SKM-1 treated with dmso at 0.1 percent for 144 hours (cell line): ENCODE data around the gene PRKCA.
A peak's percentile ranks its signal among the peaks of the same experiment; 100 is the strongest.
"Not testable (repeated sequence)": the region's sequence is repeated elsewhere in the genome, so short reads cannot be mapped to it uniquely, and the experiment has no call there.

Experiments
- DNase-seq: peaks from one replicate; lab custom pipeline; 2025; ENCODE audit not compliant: unreplicated experiment; lab: John Stamatoyannopoulos, UW

Gene PRKCA

DNA sequence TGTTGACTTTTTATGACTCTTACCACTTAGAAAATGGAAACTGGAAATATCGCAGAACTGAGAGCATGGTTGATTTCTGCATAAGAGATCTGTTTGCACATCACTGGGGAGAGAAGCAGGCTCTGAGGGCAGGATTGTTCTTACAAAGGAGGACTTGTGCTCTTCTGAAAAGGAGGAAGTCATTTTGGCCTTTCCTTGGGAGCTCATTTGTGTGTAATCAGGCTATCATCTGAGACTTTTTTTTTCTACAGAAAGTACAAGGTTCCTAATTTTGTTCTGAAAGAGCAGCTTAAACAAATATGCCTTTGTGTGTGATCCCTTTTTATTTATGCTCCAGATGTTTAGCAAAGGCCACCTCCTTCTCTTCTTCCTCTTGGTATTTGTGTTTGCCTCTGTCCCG, 386.8 kb downstream of the PRKCA start:
- DNase-seq, result no peak

DNA sequence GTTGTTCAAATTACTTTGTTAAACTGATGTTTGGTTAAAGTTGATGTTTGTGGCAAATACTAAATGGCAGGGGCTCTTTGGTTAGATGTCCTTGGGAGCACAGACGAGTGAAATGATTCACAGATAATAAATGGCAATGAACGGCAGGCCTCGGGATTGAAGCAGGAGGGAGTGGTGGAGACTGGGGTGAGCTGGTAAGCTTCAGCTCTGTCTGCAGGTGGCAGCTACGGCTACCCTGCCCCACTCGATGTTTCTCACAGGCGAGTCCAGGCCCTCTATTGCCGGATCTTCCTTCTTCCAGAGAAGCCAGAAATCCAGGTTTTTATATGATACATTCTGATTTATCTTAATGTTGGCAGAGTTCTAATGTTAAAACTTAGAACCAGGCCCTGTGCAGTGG, 387.8 kb downstream of the PRKCA start:
- DNase-seq, result no peak

DNA sequence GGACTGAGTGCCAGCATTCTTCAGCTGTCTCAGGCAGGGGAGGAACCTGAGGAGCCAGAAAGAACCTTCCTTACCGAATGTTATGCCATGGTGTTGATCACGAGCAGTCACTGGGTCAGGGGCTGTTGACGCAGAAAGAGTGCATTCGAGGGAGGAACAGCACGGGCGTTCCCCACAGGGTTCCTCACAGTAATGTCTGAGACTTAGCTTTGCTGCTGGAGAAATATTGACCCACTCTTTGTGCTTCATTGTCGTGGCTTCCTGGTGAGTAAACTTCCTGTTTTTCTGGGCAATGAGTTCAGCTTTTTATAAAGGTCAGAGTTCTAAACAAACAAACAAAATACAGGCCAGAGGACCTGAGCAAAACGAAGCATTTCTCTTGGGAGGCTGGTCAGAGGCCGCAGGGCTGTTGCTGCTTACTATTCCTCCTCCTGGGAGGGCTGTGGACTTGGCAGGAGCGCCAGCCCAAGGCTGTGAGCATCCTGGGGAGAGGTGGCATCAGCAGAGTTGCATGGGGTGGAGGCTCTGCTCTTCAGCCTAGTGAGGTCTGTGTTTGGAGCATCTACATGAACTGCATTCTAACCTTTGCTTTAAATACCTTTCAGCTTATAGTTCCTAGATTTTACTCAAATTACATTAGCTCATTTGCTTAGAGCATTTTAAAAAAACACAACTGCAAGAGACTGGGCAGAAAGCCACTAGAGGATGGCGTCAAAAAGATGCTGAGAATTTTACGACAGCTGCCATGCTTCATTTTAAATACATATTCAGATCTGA, 389.4 kb downstream of the PRKCA start:
- DNase-seq, result no peak

DNA sequence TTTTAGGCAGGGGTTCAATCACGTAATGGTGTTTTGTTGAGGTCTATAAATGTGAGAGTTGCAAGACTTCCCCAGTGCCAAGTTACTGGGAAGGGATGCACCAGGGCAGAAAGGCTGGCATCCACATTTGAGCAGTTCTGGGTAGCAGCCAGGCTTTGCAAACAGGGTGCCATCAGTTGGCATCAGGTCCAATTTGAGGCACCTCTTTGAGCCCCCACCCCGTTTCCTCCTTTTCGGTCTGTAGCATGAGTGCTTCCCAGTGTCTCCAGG, 389.9 kb downstream of the PRKCA start:
- DNase-seq, result no peak

DNA sequence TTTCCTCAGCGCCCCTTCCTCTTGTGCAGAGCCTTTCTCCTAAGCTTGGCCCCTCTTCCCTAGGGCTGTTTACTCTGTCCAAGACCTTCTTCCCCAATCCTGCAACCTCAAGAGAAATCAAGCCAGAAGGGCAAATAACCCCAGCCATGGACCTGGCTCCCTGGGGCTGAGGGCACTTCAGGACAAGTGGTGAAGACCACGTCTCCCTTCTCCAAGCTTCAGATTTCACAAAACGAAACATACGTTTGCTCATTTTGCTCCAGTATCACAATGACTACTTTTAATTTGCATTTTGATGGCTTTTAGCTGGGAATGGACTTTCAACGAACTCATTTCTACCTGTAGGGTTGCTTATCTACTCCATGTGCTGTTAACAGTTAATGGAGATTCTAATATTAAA, 392.7 kb downstream of the PRKCA start:
- no peak for DNase-seq

DNA sequence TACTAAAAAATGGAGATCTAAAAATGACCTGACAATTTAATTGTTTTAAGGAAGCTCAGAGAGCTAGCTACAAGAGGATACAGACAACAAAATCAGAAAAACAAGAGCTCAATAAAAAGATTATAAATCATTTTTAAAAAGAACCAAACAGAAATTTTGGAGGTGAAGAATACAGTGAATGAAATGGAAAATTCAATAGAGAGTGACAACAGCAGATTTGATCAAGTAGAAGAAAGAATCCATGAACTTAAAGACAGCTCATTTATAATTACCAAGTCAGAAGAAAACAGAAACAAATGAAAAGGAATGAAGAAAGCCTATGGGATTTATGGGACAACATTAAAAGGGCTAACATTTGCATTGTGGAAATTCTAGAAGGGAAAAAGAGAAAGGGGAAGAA, 395.9 kb downstream of the PRKCA start:
- no peak for DNase-seq

DNA sequence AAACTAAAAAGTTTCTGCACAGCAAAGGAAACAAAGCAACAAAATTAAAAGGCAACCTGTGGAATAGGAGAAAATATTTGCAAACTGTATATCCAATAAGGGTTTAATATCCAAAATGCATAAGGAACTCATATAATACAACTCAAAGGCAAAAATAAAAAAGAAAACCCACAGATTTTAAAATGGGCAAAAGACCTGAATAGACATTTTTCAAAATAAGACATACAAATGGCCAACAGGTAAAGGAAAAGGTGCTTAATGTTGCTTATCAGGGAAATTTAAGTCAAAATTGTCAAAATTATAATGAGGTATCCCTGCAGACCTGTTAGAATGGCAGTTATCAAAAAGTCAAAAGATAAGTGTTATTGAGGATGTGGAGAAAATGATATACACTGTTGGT, 399.0 kb downstream of the PRKCA start:
- DNase-seq, result no peak

DNA sequence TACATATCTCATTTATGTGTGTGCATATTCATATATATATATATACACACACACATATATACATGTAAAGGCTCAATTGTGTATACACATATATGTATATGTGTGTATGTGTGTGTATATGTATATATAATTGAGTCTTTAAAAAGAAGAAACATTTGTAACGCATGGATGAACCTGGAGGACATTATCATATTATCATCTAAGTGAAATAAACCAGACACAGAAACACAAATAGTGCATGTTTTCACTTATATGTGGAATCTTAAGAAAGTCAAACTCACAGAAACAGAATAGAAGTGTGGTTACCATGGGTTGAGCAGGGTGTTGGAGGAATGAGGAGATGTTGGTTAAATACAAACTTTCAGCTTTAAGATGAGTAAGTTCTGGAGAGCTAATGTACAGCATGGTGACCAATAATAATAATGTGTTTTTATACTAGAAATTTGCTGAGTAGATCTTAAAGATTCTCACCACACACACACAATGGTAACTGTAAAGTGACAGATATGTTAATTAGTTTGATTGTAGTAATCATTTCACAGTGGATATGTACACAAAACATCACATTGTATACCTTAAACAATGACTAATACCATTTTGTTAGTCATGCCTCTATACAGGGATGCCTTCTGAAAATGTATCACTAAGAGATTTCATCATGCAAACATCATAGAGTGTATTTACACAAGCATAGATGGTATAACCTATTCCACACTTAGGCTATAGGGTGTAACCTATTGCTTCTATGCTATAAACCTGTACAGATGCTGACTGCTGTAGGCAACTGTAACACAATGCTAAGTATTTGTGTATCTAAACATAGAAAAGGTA, 399.9 kb downstream of the PRKCA start:
- no peak for DNase-seq

DNA sequence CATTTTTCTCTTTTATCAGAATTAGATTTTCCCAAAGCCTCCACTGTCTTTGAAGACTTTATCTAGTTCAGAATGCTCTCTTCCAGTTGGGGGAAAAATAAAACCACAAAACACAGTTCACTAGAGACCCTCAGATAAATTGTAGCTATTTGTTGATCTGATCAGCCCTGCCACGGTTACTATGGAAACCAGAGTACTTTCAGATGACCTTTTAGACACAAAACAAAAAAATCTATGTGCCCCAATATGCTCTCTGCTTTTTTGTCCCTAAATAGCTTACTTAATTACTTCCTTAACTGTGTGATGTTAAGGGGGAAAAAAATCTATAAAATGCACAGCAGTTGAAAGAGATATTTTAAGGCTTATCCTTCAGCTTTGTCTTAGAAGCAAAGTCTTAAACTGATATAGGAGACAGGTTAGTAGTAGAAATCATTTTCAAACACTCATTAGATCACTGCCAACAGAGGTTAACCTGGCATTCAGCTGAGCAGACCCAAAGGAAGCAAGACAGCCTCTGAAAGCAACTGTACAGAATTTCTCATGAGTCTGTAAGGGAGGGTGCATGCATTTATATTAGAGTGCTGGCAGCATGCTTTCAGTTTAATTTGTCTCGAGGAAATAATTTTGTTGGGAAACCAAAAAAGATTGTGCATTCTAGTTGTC, 402.6 kb downstream of the PRKCA start:
- DNase-seq, result no peak

DNA sequence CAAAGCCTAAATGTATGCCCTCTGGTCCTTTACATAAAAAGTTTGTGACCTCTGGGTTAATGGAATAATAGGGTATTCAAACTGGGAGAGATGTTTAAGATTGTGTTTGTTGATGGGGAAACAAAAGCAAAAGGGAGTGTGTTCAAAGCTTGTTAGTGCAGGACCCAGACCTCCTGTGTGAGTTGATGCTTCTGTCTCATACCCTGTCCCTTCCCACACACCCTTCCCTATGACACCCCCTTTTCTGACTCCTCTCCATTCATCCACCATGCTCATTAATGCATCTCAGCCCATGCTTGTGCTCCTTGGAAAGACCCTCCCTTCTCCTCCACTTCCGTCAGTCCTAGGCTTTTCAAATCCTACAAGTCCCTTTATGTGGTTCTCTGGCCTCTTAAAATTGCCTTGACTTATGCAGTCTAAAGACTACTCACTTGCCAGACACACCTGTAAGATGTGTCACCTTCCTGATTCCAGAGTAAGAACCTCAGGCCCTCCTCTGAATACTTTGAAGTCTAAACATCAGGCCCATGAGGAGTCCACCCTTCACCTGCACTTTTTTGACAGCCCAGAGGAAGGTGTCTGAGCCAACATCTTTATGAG, 404.5 kb downstream of the PRKCA start:
- no peak for DNase-seq

DNA sequence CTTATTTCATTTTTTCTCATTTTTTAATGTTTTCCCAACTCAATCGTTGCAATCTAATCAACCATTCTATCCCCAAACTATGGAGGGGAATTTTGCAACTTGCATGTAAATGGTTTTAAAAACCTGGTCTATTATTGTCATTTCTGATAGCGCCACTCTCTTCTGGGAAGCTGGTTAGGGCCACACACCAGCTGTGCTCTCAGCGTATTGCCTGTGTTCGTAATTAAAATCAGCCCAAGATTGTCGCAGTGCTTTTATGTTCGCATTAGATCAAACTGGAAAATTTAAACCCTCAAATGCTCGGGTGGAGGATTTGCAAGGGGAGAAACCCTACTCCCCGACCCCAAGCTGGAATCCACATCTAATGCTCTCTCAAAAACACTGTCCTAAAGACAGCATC, 409.0 kb downstream of the PRKCA start:
- no peak for DNase-seq

DNA sequence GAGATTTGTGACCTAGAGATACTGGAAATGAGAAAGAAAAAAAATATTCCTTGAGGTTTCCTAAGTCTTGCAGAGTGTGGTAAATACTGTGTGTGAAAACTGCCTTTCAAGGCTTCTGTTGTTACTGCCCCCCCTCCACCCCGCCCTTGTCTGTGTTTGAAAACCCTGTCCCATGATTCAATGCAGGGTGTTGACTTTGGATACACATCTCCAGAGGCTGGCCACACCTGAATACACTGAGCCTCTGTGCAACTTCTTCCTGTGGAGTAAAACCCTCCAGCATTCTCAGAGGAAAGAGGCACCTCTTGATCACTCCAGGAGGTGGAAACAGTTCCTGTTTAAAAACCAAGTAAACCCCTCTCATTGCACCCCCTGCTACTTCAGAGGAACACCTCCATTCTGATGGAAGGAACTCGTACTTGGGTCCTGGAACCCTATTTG, 409.5 kb downstream of the PRKCA start:
- DNase-seq, result no peak

DNA sequence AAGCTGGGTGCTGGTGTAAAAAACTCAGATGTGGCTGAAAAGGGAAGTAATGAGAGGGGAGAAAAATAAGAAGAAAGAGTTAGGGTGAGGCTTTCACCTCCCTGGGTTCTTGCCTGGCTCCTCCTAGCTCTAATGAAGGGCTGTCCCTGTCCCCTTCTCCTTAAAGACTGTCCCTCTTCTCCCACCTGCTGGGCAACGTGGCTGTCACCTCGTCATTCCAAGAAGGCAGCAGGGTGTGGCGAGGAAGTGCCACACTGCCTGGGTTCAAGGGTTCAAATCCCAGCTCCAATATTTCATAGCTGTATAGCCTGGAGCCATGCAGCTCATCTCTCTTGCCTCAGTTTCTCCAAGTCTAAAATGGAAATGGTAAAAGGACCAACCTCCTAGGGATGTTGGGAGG, 410.0 kb downstream of the PRKCA start:
- no peak for DNase-seq

DNA sequence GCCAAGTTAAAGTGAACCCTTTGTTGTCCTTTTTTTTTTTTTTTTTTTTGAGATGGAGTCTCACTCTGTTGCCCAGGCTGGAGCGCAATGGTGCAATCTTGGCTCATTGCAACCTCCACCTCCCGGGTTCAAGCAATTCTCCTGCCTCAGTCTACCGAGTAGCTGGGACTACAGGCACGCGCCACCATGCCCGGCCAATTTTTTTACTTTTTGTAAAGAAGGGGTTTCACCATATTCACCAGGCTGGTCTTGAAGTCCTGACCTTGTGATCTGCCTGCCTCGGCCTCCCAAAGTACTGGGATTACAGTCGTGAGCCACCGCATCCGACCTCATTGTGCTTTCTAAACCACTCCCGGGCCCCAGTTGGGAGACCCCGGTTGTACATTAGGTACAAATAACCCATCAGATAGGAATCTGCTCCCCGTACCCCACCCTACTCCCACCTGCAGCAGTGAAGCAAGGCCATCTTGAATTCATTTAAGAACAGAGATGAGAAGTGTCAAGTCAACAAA, 410.7 kb downstream of the PRKCA start:
- DNase-seq, result not testable (repeated sequence)

DNA sequence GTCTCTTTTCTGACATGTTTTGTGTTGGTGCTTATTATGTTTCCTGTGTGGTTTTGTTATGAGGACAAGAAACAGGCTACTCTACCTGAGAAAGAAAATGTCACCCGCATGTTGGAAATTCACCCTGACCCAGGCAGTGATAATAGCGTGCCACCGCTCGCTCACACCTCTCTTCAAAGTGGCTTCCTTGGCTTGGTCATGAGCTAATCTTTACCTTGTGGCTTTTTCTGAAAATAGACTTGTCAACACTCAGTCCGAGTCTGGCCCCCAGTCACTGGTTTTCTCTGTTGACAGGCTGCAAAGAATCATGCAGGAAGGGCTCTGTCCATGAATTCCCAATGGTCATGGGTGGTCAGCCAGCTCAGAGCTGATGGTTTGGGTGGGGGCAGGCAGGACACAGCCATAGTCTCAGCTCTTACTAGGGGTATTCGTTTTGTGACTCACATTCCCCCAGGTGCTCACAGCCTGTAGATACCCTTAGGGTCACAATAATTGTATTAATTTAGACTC, 411.2 kb downstream of the PRKCA start:
- no peak for DNase-seq

DNA sequence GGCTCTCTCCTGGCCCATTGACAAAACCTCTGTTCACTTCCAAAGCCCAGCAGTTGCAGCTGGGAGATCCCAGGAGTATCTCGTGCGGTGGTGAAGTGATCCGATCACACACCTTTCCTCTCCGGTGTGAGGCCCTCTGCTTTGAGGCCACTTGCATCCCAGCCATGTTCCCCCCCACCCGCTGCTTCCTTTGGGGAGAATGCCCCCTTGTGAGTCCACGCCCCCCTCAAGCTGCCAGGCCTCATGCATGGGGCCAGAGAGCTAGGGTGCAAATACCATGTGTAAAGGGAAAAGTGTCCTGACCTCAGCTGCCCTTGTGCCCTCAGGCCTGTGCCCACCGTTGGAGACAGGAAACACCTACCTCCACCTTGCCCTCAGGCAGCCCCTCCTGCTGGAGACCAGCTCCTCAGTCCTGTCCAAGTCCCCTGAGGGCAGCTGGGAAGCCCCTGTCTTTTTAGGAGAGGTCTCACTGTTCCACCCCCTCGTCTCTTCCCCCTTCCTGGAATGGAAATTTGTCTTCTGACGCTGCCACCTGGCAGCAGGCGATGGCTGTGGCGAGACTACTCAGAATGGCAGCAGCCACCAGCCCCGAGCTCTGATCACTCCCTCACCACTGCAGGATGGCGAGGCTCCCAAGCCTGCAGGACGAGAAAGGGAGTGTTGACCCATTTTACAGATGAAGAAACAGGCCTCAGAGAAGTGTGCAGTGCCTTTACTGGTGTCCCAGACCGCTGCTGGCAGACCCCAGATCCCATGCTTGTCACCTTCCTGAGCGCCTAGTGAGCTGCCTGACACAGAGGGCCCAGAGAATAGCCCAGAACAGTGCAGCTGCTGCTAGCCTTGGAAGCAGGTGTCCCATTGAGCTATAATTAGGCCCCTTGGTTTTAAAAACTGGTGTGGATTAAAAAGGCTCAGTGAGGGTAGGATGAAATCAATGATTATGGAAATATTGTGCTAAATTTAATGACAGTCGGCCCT, 411.9 kb downstream of the PRKCA start:
- no peak for DNase-seq

DNA sequence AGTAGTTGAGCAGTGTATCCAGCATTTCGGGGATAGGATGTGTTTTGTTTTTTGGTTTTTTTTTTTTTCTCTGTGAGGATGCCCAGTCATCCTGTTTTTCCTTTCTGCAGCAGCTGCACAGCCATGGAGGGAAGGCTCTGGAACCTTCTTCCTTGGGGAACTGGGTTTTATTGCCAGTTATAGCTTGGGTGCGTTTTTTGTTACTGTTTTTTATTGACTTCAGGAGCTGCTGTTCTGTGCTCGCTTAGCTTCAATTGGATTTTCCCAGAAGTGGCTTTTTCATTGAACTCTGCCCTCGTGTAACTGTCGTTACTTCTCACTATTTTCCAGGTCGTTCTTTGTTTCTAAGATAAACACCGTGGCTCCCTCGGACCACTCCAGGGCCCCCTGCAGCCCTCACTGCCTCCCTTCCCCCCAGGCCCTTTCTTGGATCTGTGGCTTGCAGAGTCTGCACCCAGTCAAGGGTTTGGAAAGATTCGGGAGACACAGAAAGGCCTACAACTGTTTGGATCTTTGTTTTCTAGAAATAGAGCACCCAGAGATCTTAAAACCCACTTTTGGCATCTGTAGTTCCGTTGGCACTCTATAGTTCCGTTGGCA, 412.8 kb downstream of the PRKCA start:
- no peak for DNase-seq

DNA sequence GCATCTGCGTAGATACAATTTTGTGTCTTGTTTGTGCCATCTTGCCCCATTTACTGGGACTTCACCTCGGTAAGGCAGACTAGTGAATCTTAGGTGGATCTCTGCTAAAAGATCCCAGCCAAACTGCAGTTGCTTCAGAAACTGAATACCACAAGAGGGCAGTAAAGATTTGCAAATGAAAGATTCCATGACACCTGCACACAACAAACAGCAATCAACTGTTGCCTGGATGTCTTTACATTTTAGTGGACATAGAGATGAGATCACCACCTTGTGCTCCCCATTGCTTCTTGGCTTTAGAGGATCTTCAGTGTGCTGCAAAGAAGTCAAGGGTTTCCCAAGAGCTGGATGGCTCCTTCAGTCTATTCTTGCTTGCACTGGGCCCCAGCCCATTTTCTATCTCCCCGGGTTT, 413.3 kb downstream of the PRKCA start:
- DNase-seq, result peak; percentile 38

DNA sequence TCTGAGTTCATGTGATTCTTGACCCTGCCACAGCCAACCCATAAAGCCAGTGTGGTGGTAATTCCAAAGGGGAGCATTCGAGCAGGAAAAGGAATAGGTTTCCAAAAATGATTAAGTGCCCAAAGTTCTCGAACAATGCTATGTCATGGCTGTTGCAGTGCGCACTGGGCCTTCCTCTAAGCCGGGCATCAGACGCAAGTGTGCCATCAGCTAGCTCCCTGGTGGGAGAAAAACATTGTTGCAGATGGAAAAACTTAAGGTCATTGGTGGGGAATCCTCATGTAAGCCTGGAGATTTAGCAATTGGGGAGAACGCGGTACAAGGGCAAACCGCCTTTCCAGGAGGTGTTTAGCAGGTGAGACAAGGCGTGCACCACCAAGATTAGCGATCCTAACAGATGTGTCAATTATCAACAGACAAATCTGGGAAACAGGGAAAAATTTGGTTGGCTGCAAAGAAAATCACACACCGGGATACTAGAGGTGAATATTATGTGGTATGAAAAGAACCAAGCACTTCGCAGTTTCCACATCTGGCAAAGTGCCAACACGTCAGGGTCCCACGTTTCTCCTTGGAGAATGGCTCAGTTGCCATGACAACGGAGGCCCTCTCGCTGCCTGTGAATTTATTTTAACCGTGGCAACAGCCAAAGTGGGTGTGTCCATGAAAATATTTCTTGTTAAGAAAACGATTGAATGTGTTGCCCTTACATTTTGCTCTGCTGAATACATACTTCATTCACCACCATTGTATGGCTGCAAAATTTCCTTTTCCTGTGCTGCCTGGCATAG, 414.0 kb downstream of the PRKCA start:
- DNase-seq, result no peak
